Measurements from ENCODE around the gene SLC38A8.

Gene SLC38A8

DNA sequence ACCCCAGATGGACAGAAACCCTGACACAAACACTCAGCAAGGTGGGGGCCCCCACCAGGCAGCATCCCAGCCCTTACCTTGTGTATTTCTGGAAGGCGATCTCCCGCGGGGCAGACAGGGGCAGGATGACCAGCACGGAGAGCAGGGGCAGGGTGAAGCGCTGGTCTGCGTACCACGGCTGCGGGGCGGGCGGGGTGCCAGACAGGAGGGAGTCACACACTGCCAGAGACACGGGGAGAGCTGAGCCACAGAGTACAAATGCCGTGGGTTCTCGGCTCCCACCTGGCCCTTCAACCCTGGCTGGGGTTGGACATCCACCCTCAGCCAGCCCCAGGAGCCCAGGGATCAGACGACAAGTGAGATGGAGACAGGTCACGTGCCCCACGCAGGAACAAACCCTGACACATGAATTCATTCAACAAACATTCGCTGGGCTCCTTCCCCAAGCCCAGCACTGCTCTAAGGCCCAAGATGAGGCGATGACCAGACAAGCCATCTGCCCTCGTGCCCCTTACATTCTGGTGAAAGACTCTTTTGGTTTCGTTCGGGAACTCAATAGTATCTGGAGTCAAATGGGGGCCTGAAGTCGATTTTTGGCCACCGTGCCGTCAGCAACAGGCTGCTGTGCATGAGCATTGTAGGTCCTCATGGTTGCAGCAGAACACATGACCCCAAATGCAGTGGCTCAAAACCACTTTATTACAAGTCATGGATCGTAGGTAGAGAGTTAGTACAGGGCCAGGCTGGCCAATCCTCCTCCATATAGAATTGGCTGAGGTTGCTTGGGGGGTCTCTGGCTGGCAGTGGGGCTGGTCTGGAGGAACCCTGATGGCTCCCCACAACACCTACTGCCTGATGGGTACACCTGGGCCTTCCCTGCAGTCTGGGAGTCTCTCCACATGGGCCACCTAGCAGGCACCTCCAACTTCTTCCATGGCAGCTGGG lies 9.1 kb downstream of the SLC38A8 start:
- FAIRE-seq (no peak), DNase-seq (ENCODE audit: insufficient read length, low spot score) (no peak)

DNA sequence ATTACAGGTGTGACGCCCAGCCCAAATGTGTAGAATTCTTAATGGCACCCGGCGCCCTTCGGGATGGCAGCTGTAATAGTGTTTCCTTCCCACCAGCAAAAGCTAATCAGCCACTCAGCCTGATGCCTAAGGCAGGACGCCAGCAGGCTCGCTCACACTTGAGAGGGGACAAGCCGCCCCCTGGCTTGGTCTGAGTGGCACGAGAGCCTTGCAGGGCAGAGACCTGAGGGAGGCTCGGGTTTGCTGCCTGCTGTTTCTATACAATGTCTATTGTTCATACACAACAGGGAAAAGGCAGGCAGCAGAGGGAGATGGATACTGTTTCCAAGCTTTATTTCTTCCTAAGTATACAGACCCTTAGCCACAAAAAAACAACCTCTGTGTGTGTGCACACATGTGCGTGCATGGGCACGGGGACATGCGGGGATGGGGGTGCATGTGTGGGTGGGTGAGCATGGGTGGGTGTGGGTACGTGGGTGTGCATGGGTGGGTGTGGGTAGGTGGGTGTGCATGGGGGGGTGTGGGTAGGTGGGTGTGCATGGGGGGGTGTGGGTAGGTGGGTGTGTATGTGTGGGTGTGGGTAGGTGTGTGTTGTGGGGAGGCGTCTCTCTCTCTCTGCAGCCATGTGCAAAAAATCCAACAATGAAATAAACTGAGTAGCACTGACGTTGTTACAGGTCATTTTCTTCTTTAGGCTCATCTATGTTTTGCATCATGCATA lies 10.0 kb downstream of the SLC38A8 start:
- no peak for DNase-seq (ENCODE audit: insufficient read length, low spot score)
- FAIRE-seq = peak; percentile 64

GRCh38 chr16:84031556-84031955 lies 11.0 kb downstream of the SLC38A8 start:
- no peak for DNase-seq (ENCODE audit: insufficient read length, low spot score)
- FAIRE-seq = no peak

GRCh38 chr16:84029297-84030047 lies 13.1 kb downstream of the SLC38A8 start:
- FAIRE-seq (no peak), DNase-seq (ENCODE audit: insufficient read length, low spot score) (no peak)

GRCh38 chr16:84027625-84028024 lies 15.0 kb downstream of the SLC38A8 start:
- no peak for DNase-seq (ENCODE audit: insufficient read length, low spot score)
- FAIRE-seq = no peak

DNA sequence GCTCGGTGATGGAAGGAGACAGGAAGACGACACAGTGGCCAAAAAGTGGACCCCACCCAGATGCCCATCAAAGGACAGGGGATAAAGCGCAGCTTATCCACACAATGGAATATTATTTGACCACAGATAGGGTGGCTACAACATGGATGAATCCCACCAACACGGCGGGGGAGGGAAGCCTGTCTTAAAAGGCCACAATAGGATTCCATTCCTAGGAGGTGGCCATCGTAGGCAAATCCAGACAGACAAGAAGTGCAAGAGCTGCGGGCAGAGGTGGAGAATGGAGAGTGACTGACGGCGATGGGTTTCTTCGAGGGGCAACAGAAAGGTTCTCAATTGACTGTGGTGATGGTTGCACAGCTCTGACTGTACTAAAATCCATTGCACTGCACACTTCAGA lies 16.0 kb downstream of the SLC38A8 start:
- FAIRE-seq (no peak), DNase-seq (ENCODE audit: insufficient read length, low spot score) (no peak)

GRCh38 chr16:84024854-84025253 lies 17.7 kb downstream of the SLC38A8 start:
- DNase-seq (ENCODE audit: insufficient read length, low spot score) (no peak), FAIRE-seq (no peak)

GRCh38 chr16:84022644-84023043 lies 20.0 kb downstream of the SLC38A8 start:
- FAIRE-seq (no peak), DNase-seq (ENCODE audit: insufficient read length, low spot score) (no peak)

GRCh38 chr16:84021488-84021887 lies 21.1 kb downstream of the SLC38A8 start:
- FAIRE-seq (no peak), DNase-seq (ENCODE audit: insufficient read length, low spot score) (no peak)

DNA sequence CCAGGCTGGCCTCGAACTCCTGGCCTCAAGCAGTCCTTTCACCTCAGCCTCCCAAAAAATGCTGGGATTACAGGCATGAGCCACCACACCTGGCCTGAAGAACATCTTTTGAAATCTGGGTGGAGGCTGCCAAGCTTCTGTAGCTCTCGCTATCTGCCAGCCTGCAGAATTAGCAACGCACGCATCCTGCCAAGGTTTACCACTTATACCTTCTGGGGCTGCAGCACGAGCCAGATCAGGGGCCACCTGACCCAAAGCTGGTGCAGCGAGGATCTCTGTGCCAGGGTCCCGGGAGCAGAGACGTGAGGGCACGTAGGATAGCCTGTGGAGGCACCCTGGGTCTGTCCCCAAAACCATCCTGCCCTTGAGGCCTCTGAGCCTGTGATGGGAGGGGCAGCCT lies 22.2 kb downstream of the SLC38A8 start:
- FAIRE-seq (no peak), DNase-seq (ENCODE audit: insufficient read length, low spot score) (no peak)

- no peak for FAIRE-seq
- no peak for DNase-seq (ENCODE audit: insufficient read length, low spot score)
Measured at GRCh38 chr16:84018710-84019109, 23.9 kb downstream of the SLC38A8 start.

DNA sequence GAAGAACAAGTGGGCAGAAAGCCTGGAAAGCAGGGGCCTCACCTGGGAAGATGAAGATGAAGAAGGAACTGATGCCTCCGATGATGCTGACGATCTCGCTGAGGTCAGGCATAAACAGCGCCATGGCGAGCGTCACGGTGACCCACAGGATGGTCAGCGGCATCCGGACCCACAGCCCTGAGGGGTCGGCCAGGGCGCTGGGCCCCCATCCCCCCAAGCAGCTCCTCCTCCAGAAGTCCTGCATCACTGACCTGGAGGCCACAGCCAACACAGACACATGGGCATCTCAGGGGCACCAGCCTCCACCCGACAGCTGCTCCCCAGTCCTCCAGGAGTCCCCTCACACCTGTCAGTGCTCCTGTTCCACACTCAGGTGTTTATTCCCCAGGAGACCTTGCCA lies 26.1 kb downstream of the SLC38A8 start:
- FAIRE-seq (no peak), DNase-seq (ENCODE audit: insufficient read length, low spot score) (no peak)

DNA sequence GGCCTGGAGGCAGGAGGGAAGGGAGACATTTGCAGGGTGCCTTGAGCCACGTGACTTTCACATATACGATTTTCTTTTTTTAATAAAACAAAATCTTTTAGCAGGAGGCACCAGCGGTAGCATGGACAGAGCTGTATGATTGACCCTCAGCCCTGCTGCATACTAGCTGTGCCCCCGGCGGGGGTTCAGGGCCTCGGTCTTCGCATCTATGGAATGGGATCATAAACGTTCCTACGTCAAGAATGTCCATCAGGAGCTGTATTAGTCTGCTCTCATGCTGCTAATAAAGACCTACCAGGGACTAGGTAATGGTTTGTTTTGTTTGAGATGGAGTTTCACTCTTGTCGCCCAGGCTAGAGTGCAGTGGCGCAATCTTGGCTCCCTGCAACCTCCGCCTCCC lies 27.2 kb downstream of the SLC38A8 start:
- no peak for FAIRE-seq
- DNase-seq (ENCODE audit: insufficient read length, low spot score) = no peak

- DNase-seq (ENCODE audit: insufficient read length, low spot score) (no peak), FAIRE-seq (no peak)
Measured at GRCh38 chr16:84014570-84015327, 27.8 kb downstream of the SLC38A8 start.

DNA sequence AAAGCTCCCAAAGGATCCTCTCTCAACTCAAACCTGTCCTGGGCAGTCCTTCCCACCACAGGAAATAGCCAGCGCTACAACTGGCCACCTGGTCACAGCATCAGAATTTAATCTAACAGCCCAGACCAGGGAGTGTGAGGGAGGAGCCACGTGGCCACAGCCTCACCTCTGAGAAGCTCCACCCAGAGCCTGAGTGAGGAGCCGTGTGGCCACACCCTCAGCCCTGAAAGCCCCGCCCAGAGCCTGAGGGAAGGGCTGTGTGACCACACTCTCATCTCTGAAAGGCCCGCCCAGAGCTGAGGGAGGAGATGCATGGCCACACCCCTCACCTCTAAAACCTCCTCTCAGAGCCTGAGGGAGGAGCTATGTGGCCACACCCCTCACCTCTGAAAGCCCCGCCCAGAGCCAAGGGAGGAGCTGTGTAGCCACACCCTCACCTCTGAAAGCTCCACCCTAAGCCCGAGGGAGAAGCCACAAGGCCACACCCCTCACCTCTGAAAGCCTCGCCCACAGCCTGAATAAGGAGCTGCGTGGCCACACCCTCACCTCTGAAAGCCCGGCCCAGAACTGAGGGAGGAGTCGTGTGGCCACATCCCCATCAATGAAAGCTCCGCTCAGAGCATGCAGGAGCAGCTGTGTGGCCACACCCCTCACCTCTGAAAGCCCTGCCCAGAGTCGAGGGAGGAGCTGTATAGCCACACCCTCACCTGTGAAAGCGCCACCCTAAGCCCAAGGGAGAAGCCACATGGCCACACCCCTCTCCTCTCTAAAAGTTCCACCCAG lies 28.6 kb downstream of the SLC38A8 start:
- DNase-seq (ENCODE audit: insufficient read length, low spot score) (peak; percentile 80), FAIRE-seq (no peak)

DNA sequence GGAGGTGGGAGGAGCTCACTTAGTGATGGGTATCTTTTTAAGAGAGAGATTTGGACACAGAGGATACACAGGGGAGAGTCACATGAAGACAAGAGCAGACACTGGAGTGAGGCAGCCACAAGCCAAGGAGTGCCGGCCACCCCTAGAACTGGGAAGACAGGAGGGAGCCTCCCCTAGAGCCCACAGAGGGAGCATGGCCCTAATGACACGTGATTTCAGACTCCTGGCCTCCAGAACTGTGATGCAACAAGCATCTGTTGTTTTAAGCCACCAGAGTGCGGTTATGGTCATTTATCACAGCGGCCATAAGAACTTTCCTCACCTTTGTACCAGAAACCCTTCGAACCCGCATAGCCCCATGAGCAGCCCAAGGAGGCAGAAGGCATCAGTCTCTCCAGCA lies 33.3 kb downstream of the SLC38A8 start:
- DNase-seq (ENCODE audit: insufficient read length, low spot score) = no peak

DNA sequence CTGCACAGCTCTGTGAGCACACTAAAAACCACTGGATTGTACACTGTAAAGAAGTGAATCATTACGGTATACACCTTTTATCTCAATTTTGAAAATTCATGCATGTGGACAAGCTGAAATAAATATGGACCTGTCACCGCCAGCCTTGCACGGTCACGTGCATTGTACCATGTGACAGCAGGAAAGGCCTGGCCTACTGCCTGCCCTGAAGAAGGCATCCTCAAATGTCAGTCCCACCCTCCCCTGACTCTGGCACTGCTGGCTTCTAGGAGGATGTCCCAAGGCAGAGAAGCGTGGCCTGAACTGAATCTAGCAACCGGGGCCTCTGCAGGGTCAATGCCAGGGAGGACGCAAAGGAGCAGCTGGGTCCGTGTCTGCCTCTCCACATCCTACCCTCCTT lies 34.6 kb downstream of the SLC38A8 start:
- DNase-seq (ENCODE audit: insufficient read length, low spot score) (no peak), FAIRE-seq (no peak)

More for the DNA sequence above, 33.3 kb downstream of the SLC38A8 start:
- FAIRE-seq = no peak

DNA sequence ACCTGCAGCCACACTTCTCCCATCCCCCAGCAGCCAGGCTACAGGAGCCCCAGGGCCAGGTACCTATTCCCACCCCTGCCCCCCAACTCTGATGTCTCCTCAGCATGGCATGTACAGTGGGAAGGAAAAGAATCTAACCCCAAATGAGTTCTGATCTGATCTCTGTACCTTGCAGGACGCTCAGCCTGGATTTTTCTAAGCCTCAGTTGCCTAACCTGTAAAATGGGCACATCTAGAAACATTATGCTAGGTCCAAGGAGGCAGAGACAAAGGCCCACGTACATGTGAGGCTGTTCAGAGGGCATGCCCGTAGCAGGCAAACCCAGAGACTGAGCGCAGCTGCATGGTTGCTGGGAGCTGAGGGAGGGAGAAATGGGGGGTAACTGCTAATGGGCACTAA lies 35.1 kb downstream of the SLC38A8 start:
- DNase-seq (ENCODE audit: insufficient read length, low spot score) (no peak), FAIRE-seq (no peak)

- peak; percentile 44 for FAIRE-seq
- no peak for DNase-seq (ENCODE audit: insufficient read length, low spot score)
Measured at GRCh38 chr16:84005391-84005790, 37.2 kb downstream of the SLC38A8 start.

DNA sequence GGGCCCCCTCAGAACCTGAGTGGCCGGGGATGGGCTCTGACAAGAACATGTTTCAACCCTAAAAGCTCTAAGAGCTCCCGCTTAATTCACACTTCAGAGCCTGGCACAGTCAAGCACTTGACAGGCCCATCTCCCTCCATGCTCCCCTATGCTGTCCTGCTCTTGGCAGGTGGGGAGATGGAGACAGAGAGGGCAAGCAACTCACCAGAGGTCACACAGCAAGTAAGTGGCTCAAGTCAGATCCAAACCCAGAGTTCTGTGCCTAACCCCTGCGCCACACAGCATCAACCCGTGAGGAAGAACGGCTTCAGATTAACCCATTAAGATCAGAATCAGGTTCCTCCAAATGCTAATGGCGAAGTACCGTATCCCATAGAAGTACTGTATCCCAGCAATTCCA lies 38.2 kb downstream of the SLC38A8 start:
- FAIRE-seq (no peak), DNase-seq (ENCODE audit: insufficient read length, low spot score) (no peak)

Measured in HTR-8/SVneo (cell line).